Hair follicle dermal papilla cell (primary cell): Measurements from ENCODE around the gene CYB5B. TPM values are rescaled to one million over a fixed set of nuclear protein-coding genes. Genes with fewer than 3 reads are reported as not detected.

Source experiments
- total RNA-seq: library from RNA; depleted of rRNA; stranded (reverse); fragments of >200 nt; gene quantifications from 2 replicates; pipeline ENCODE4 v1.2.3, GENCODE V29; 2012

CYB5B gene, protein sequence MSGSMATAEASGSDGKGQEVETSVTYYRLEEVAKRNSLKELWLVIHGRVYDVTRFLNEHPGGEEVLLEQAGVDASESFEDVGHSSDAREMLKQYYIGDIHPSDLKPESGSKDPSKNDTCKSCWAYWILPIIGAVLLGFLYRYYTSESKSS
- 66.4 and 83.5 TPM in 2 replicates for total RNA-seq

DNA sequence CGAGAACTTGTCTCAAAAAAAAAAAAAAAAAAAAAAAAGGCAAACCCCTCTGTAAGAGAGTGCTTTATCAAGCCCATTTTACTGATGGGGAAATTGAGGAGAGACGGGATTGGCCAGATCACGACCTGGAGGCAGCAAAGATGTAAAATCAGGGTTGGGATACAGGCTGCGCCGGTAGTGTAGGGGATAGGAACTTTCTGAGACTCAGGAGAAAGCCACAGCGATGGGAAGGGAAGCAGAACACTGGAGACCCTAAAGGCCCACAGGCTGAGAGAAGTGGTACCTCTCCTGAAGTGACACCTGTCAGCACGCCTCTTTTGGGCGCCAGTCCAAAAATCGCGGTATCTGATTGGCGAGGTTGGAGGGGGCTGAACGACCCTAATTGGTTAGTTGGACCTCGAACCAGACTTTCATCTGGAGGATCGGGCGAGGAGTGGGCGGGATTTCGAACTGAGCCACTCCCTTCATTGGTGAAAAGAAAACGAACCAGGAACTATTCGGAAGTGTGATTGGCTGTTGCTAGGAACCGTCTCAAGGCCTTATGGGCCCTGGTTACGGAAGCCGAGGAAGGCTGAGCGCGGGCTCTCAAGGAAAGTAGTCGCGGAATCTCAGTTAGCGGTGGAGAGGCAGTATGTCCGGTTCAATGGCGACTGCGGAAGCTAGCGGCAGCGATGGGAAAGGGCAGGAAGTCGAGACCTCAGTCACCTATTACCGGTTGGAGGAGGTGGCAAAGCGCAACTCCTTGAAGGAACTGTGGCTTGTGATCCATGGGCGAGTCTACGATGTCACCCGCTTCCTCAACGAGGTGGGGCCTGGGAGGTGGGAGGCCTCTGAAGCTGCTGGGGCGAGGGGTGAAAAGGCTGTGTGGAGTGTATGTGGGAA, at the start of gene CYB5B:
TSS of gene CYB5B (plus strand) at position 567 of the 882 bp plus-strand sequence. CDS start at position 632, 65 bp downstream.

Other genes with a start within 250 kb of the CYB5B start
- 76.9 and 98.7 TPM in 2 replicates for gene SNTB2, start 237.5 kb upstream of the CYB5B start, total RNA-seq
- 37.2 and 37.3 TPM in 2 replicates for gene VPS4A, start 113.3 kb upstream of the CYB5B start, total RNA-seq
- gene PDF, start 94.0 kb upstream of the CYB5B start, total RNA-seq, result 11.2 and 12.4 TPM in 2 replicates
- gene COG8, start 85.1 kb upstream of the CYB5B start, total RNA-seq, result 47.4 and 51.8 TPM in 2 replicates
- 22.1 and 23.9 TPM in 2 replicates for gene NIP7, start 84.8 kb upstream of the CYB5B start, total RNA-seq
- gene TMED6, start 72.8 kb upstream of the CYB5B start, total RNA-seq, result not detected in 2 replicates
- 13.1 and 15.7 TPM in 2 replicates for gene TERF2, start 38.6 kb upstream of the CYB5B start, total RNA-seq
- 52.2 and 56.6 TPM in 2 replicates for gene NFAT5, start 141.3 kb downstream of the CYB5B start, total RNA-seq